ENCODE measurements around the gene OVOL2. TPM values are rescaled to one million over a fixed set of nuclear protein-coding genes. Genes with fewer than 3 reads are reported as not detected.

OVOL2 gene
- total RNA-seq, 3 donors from 2014 or later = 21.0 to 34.1 TPM; not detected in 1

GRCh38 chr20:17995967-17996819, 61.5 kb downstream of the OVOL2 start:
- DNase-seq (ENCODE audit: low spot score in 2 of 2) = no peak
- intact Hi-C loops (cut with DNase I; ENCODE audit: low total_unique reads) = no loop called here
- no peaks in the 10 kb centered on the region for H3K36me3 ChIP-seq
- peak; percentile 69 to 97 (median 93) for TF ChIP-seq CTCF (IDR thresholded peaks at IDR 0.05)
- TF ChIP-seq POLR2AphosphoS5 (IDR thresholded peaks at IDR 0.05) = no peak
- no peak for TF ChIP-seq POLR2A (IDR thresholded peaks at IDR 0.05)
- no peaks in the 10 kb centered on the region for H3K4me1 ChIP-seq
- no peak overlapping the region for H3K27ac ChIP-seq
- no peaks in the 10 kb centered on the region for H3K9me3 ChIP-seq
- no peak overlapping the region for H3K4me3 ChIP-seq
- no peaks in the 10 kb centered on the region for H3K27me3 ChIP-seq

GRCh38 chr20:17993546-17993945, 64.2 kb downstream of the OVOL2 start:
- H3K4me3 ChIP-seq = no peak overlapping the region
- no peak for DNase-seq (ENCODE audit: low spot score in 2 of 2)
- no peaks in the 10 kb centered on the region for H3K27me3 ChIP-seq
- TF ChIP-seq CTCF (IDR thresholded peaks at IDR 0.05) (no peak), POLR2A (IDR thresholded peaks at IDR 0.05) (no peak), POLR2AphosphoS5 (IDR thresholded peaks at IDR 0.05) (no peak)
- intact Hi-C loops (cut with DNase I; ENCODE audit: low total_unique reads) = no loop called here
- H3K9me3 ChIP-seq = no peaks in the 10 kb centered on the region
- no peaks in the 10 kb centered on the region for H3K36me3 ChIP-seq
- H3K27ac ChIP-seq = no peak overlapping the region
- H3K4me1 ChIP-seq = no peaks in the 10 kb centered on the region

- intact Hi-C loops (cut with DNase I; ENCODE audit: low total_unique reads) = no loop called here
- Histone ChIP-seq H3K27ac (no peak overlapping the region), H3K9me3 (no peaks in the 10 kb centered on the region), H3K4me1 (no peaks in the 10 kb centered on the region), H3K27me3 (no peaks in the 10 kb centered on the region), H3K4me3 (no peak overlapping the region), H3K36me3 (no peaks in the 10 kb centered on the region)
- no peak for TF ChIP-seq POLR2AphosphoS5 (IDR thresholded peaks at IDR 0.05)
- no peak for TF ChIP-seq CTCF (IDR thresholded peaks at IDR 0.05)
- no peak for TF ChIP-seq POLR2A (IDR thresholded peaks at IDR 0.05)
- no peak for DNase-seq (ENCODE audit: low spot score in 2 of 2)
Measured at GRCh38 chr20:17992847-17993513, 64.7 kb downstream of the OVOL2 start.

- no peak for DNase-seq (ENCODE audit: low spot score in 2 of 2)
- H3K9me3 ChIP-seq = no peaks in the 10 kb centered on the region
- TF ChIP-seq CTCF (IDR thresholded peaks at IDR 0.05) (no peak), POLR2A (IDR thresholded peaks at IDR 0.05) (no peak), POLR2AphosphoS5 (IDR thresholded peaks at IDR 0.05) (no peak)
- no peak overlapping the region for H3K4me3 ChIP-seq
- no peaks in the 10 kb centered on the region for H3K27me3 ChIP-seq
- no peaks in the 10 kb centered on the region for H3K36me3 ChIP-seq
- no peaks in the 10 kb centered on the region for H3K4me1 ChIP-seq
- intact Hi-C loops (cut with DNase I; ENCODE audit: low total_unique reads) = no loop called here
- H3K27ac ChIP-seq = peak overlapping the region in 1 of 2 donors; percentile 19
Measured at GRCh38 chr20:17992224-17992637, 65.5 kb downstream of the OVOL2 start.
